ENCODE data around the gene SNAPC2. TPM values are rescaled to one million over a fixed set of nuclear protein-coding genes. Genes with fewer than 3 reads are reported as not detected.
A peak's percentile ranks its signal among the peaks of the same experiment; 100 is the strongest.

SNAPC2 gene
- total RNA-seq, 4 donors from 2014 or later: 11.4 to 35.9 (median 13.0) TPM

DNA sequence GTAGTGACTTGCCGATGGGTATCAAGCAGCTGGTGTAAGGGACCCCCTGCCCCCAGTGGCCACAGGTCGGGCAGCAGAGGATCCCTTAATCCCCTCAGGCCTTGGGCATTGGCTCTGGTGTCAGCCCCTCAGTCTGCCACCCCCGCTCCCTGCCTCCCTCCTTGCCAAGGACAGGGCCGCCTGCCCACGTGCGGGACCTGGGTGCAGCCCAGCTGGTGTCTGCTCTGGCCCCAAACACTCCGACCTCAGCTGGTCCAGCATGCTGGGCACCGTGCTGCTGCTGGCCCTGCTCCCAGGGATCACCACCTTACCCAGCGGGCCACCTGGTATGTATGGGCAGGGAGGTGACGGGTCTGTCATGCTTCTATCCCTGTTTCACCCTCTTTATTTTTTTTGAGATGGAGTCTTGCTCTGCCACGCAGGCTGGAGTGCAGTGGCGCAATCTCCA, 5.5 kb upstream of the SNAPC2 start, which contains the start of gene TGFBR3L:
TGFBR3L (plus strand) TSS at position 233 of the 448 bp plus-strand sequence.
- in situ Hi-C loops (cut with MboI; ENCODE audit: low pct_ligation_motif_present in 1 of 4, low pct_unique_long_range_greater_than_20kb in 1 of 4, low sequenced_read_pairs in 3 of 4): no loop called here
- WGBS, 2 donors (ENCODE audit: low coverage in 1 of 2): 71% methylated on average over 9 of the region's 12 CpGs; no CpG with 5 or more reads in 1 of the 2 donors
- H3K27me3 ChIP-seq: peaks cover 58% of the 10 kb centered on the region
- intact Hi-C loops (cut with DNase I; ENCODE audit: low total_unique reads): no loop called here
- no peak for DNase-seq
- peaks cover 0 to 29% (median 14%) of the 10 kb centered on the region in 4 donors for H3K36me3 ChIP-seq
- peaks cover 15 to 37% (median 28%) of the 10 kb centered on the region in 4 donors for H3K4me1 ChIP-seq
- H3K4me3 ChIP-seq: no peak within 1 kb of the TSS
- no peak within 1 kb of the TSS for H3K27ac ChIP-seq
- no peaks in the 10 kb centered on the region for H3K9me3 ChIP-seq
- TF ChIP-seq, protein P1, sequence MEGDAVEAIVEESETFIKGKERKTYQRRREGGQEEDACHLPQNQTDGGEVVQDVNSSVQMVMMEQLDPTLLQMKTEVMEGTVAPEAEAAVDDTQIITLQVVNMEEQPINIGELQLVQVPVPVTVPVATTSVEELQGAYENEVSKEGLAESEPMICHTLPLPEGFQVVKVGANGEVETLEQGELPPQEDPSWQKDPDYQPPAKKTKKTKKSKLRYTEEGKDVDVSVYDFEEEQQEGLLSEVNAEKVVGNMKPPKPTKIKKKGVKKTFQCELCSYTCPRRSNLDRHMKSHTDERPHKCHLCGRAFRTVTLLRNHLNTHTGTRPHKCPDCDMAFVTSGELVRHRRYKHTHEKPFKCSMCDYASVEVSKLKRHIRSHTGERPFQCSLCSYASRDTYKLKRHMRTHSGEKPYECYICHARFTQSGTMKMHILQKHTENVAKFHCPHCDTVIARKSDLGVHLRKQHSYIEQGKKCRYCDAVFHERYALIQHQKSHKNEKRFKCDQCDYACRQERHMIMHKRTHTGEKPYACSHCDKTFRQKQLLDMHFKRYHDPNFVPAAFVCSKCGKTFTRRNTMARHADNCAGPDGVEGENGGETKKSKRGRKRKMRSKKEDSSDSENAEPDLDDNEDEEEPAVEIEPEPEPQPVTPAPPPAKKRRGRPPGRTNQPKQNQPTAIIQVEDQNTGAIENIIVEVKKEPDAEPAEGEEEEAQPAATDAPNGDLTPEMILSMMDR (IDR thresholded peaks at IDR 0.05): no peak
- TF ChIP-seq POLR2A (IDR thresholded peaks at IDR 0.05): peak; percentile 6
- no peak for TF ChIP-seq EP300 (IDR thresholded peaks at IDR 0.05; ENCODE audit: low read depth)
- TF ChIP-seq POLR2AphosphoS5 (IDR thresholded peaks at IDR 0.05): peak in 1 of 3 donors; percentile 25

DNA sequence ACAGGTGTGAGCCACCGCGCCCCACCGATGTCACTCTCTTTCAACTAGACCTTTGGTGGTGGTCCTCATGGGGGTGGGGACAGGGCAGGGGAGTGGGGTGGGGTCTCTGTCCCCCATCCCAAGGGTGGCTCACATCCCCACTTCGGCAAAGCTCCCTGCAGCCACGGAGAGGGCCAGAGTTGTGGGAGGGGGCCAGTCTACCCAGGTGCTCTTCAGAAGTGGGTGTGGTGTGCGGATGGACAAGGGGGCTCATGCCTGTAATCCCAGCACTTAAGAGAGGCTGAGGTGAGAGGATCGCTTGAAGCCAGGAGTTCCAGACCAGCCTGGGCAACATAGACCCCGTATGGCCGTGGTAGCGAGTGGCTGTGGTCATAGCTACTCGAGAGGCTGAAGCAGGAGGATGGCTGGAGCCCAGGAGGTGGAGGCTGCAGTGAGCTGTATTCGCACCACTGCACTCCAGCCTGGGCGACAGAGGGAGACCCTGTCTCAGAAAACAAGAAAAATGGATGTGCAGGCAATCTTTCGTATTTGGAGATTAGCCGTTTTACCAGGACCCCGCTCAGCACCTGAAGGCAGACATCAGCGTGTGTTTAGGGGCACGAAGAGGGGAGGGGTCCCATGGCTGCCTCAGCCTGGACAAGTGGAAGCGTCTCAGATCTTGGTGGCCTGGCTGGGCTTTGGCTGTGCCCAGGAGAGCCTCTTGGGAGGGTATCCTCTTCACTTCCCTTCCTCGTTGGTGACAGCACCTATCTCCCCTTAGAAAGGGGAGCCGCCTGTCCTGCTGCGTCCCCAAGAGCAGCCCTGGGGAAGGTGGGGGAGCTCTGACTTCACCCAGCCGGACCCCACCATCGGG, 4.7 kb upstream of the SNAPC2 start:
- Histone ChIP-seq H3K4me3 (peak overlapping the region in 2 of 4 donors; percentile 33 to 41), H3K27me3 (peaks cover 59% of the 10 kb centered on the region), H3K27ac (no peak overlapping the region), H3K4me1 (peaks cover 18 to 41% (median 31%) of the 10 kb centered on the region in 4 donors), H3K36me3 (peaks cover 0 to 24% (median 12%) of the 10 kb centered on the region in 4 donors), H3K9me3 (no peaks in the 10 kb centered on the region)
- DNase-seq: no peak
- 42% methylated on average over 23 of the region's 24 CpGs; no CpG with 5 or more reads in 1 of the 2 donors for WGBS, 2 donors (ENCODE audit: low coverage in 1 of 2)
- intact Hi-C loops (cut with DNase I; ENCODE audit: low total_unique reads): no loop called here
- in situ Hi-C loops (cut with MboI; ENCODE audit: low pct_ligation_motif_present in 1 of 4, low pct_unique_long_range_greater_than_20kb in 1 of 4, low sequenced_read_pairs in 3 of 4): no loop called here
- TF ChIP-seq POLR2A (IDR thresholded peaks at IDR 0.05): no peak
- TF ChIP-seq EP300 (IDR thresholded peaks at IDR 0.05; ENCODE audit: low read depth): no peak
- no peak for TF ChIP-seq POLR2AphosphoS5 (IDR thresholded peaks at IDR 0.05)
- TF ChIP-seq, protein P1 (IDR thresholded peaks at IDR 0.05): no peak

DNA sequence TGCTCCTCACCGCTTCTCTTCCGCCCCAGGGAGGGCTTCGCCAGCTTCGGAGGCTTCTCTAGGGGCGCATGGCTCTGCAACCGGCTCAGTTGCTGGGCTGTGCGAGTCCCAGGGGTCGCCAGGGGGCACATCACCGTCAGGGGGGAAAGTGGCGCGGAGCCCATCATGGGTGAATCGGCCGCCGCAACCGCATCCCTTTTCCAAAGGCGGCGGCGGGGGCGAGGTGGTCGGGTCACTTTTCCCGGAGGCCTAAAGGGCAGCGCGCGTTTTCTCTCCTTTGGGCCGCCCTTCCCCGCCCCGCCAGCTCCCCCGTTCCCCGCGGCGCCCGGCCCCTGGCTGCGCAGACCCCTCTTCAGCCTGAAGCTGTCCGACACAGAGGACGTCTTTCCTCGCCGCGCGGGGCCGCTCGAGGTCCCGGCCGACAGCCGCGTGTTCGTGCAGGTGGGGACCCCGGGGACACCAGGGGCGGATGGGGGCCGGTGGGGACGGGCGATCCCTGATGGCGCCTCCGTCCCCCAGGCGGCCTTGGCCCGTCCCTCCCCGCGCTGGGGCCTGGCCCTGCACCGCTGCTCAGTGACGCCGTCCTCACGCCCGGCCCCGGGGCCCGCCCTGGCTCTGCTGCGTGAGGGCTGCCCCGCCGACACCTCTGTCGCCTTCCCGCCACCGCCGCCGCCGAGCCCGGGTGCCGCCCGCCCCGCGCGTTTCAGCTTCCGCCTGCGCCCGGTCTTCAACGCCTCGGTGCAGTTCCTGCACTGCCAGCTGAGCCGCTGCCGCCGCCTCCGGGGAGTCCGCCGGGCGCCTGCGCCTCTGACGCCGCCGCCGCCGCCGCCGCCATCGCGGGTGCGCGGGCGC, 3.8 kb upstream of the SNAPC2 start:
- peak overlapping the region in 3 of 4 donors; percentile 5 to 41 (median 33) for H3K4me3 ChIP-seq
- H3K36me3 ChIP-seq: peaks cover 0 to 15% (median 8%) of the 10 kb centered on the region in 4 donors
- TF ChIP-seq, protein P1 (IDR thresholded peaks at IDR 0.05): no peak
- TF ChIP-seq EP300 (IDR thresholded peaks at IDR 0.05; ENCODE audit: low read depth) (no peak), POLR2AphosphoS5 (IDR thresholded peaks at IDR 0.05) (no peak), POLR2A (IDR thresholded peaks at IDR 0.05) (no peak)
- H3K27ac ChIP-seq: peak overlapping the region in 1 of 4 donors; percentile 56
- H3K4me1 ChIP-seq: peaks cover 19 to 46% (median 35%) of the 10 kb centered on the region in 4 donors
- in situ Hi-C loops (cut with MboI; ENCODE audit: low pct_ligation_motif_present in 1 of 4, low pct_unique_long_range_greater_than_20kb in 1 of 4, low sequenced_read_pairs in 3 of 4): no loop called here
- intact Hi-C loops (cut with DNase I; ENCODE audit: low total_unique reads): no loop called here
- H3K9me3 ChIP-seq: no peaks in the 10 kb centered on the region
- H3K27me3 ChIP-seq: peaks cover 59% of the 10 kb centered on the region
- peak; percentile 50 for DNase-seq
- WGBS, 2 donors (ENCODE audit: low coverage in 1 of 2): 3% methylated on average over 40 of the region's 104 CpGs; no CpG with 5 or more reads in 1 of the 2 donors

DNA sequence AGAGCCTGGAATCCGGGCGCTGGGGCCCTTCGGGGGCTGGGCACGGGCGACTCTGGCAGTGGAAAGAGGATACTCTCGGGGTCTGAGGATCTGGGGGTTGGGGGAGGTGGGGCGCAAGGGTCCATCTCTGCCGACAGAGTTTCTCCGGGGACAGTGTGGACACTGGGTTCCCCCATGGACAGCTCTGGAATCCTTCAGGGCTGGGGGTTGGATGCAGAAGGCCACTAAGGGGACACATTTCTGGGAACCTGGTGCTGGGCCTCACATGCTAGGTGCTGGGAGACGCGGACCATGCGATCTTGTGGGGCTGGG, 3.2 kb upstream of the SNAPC2 start:
- Histone ChIP-seq H3K27ac (peak overlapping the region in 1 of 4 donors; percentile 56), H3K36me3 (peaks cover 0 to 11% (median 5%) of the 10 kb centered on the region in 4 donors), H3K4me1 (peaks cover 25 to 52% (median 41%) of the 10 kb centered on the region in 4 donors), H3K9me3 (no peaks in the 10 kb centered on the region), H3K4me3 (peak overlapping the region in 2 of 4 donors; percentile 33 to 41), H3K27me3 (peaks cover 59% of the 10 kb centered on the region)
- DNase-seq: no peak
- in situ Hi-C loops (cut with MboI; ENCODE audit: low pct_ligation_motif_present in 1 of 4, low pct_unique_long_range_greater_than_20kb in 1 of 4, low sequenced_read_pairs in 3 of 4) (no loop called here), intact Hi-C loops (cut with DNase I; ENCODE audit: low total_unique reads) (no loop called here)
- TF ChIP-seq EP300 (IDR thresholded peaks at IDR 0.05; ENCODE audit: low read depth) (no peak), POLR2A (IDR thresholded peaks at IDR 0.05) (no peak), POLR2AphosphoS5 (IDR thresholded peaks at IDR 0.05) (no peak)
- TF ChIP-seq, protein P1 (IDR thresholded peaks at IDR 0.05): no peak
- WGBS, 2 donors (ENCODE audit: low coverage in 1 of 2): 6% methylated on average over 9 of the region's 12 CpGs; no CpG with 5 or more reads in 1 of the 2 donors

Measured in transverse colon (tissue), 4 donors.